GM21786 (cell line): Measurements from ENCODE around the gene HECTD1.
"Not testable (repeated sequence)": the region's sequence is repeated elsewhere in the genome, so short reads cannot be mapped to it uniquely, and the experiment has no call there.

Source experiments
- ATAC-seq: cut with Tn5 transposase; IDR thresholded peaks from one replicate; pipeline ENCODE4 v1.9.1; 2021; ENCODE audit not compliant: unreplicated experiment

Gene HECTD1

GRCh38 chr14:31096255-31096654, 111.3 kb downstream of the HECTD1 start:
- no peak for ATAC-seq

- ATAC-seq = not testable (repeated sequence)
These were observed 111.8 kb downstream of the HECTD1 start for GRCh38 chr14:31095817-31096216.

DNA sequence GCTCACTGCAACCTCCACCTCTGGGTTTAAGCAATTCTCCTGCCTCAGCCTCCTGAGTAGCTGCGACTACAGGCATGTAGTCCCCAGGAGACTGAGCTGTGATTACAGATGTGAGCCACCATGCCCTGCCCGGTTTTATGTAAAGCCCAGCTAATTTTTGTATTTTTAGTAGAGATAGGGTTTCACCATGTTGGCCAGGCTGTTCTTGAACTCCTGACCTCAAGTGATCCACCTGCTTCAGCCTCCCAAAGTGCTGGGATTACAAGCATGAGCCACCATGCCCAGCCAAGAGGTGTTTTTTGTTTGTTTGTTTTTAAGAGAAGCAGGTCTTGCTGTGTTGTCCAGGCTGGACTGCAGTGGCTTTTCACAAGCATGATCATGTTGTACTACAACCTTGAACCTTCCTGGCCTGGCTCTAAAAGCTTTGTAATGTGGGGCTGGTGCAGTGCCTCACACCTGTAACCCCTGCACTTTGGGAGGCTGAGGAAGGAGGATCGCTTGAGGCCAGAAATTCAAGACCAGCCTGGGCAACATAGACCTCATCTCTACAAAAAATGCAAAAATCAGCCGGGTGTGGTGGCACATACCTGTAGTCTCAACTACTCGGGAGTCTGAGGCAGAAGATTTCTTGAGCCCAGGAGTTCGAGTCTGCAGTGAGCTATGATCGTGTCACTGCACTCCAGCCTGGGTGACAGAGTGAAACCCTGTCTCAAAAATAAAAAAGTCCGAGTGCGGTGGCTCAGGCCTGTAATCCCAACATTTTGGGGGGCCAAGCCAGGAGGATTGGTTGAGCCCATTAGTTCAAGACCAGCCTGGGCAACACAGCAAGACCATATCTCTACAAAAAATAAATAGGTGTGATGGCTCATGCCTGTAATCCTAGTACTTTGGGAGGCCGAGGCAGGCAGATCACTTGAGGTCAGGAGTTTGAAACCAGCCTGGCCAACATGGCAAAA, 113.4 kb downstream of the HECTD1 start:
- ATAC-seq = not testable (repeated sequence)

- no peak for ATAC-seq
These were observed 115.4 kb downstream of the HECTD1 start for GRCh38 chr14:31092160-31092708.

DNA sequence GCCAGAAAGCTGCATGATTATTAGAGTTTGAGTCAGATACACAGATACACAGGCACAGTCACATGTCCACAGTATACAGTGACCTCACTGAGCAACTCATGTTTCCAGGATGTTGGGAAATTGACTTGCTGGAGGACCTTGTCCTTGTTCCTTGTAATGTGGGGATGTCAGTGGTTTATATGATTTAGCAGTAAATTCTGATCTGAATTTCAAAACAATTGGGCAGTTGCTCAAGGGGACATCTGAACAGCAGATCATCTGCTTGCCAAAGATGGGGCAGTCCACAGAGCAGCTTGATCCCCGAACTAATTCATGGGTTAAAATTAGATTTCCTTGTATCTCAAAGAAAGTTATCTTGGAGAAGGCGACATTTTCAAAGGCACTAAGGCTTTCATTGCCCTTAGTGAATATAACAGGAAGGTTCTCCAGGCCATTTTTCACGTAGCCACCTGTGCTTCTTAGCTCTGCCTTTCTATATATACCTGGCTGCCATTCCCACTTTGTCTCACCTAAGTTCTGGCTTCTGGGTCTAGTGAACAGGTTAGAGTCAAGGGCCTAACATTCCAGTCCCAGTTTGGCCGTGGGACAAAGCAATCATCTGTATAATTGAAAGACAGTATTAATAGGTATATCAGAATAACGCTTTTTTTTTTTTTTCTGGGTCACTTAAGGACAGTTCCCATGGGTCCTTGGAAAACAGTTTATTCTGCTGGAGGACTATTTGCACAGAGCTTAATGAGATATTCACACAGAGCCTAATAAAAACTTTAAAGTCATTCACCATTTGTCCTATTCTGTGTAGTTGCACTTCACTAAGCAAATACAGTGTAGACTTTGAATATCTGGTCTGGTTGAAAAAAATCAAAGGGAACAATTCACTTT, 116.5 kb downstream of the HECTD1 start:
- no peak for ATAC-seq

GRCh38 chr14:31086466-31086865, 121.1 kb downstream of the HECTD1 start:
- not testable (repeated sequence) for ATAC-seq

- no peak for ATAC-seq
These were observed 122.6 kb downstream of the HECTD1 start for GRCh38 chr14:31085027-31085426.

GRCh38 chr14:31084385-31084784, 123.2 kb downstream of the HECTD1 start:
- peak; percentile 80 for ATAC-seq

DNA sequence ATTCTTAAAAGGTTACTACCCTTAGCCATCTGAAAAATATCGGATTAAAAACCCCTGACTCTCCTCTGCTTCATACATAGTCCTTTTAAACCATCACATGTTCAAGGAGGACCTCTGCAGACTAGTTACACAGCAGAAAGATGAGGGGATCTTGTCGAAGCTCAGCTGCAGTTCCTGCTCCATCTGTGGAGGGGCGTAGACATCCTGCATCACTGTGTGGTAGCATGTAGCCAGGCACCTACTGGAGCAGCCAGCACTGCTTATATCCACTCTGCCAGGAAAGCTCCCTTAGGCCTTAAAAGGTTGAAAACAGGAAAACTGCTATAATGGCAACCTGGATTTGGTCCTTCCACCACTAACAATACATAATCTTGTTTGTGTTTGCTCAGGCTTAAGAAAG, 123.8 kb downstream of the HECTD1 start:
- ATAC-seq = no peak

DNA sequence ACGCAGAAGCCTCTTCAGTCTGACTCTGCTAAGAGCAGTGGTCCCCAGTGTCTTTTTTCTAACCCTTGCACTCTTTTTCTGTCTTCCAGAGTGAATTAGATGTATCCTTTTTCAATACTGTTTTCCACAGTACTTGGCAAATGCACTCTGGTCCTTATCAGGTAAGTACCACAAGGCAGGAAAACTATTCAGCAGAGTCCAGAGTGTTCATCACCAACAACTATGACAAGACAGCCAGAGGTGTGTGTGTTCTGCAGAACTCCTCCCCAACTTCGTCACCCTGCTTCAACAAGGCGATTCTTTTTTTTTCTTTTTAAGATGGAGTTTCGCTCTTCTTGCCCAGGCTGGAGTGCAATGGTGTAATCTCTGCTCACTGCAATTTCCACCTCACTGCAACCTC, 127.1 kb downstream of the HECTD1 start:
- ATAC-seq = no peak

DNA sequence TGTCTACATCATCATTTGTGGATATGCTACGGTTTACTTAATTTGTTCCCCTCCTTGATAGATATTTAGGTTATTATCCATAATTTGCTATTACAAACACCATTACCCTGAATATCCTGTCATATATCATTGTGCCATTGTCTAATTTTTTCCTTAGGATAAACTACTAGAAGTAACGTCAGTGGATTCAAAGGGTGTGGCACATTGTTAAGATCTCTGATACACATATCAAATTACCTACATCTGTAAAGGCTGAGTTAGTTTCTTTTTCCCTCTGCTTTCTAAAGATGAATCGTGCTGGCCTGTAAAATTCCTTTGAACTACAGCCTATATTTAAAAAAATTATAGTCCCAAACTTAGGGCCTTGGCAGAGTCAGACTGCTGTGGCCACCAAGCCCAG, 127.5 kb downstream of the HECTD1 start:
- no peak for ATAC-seq

DNA sequence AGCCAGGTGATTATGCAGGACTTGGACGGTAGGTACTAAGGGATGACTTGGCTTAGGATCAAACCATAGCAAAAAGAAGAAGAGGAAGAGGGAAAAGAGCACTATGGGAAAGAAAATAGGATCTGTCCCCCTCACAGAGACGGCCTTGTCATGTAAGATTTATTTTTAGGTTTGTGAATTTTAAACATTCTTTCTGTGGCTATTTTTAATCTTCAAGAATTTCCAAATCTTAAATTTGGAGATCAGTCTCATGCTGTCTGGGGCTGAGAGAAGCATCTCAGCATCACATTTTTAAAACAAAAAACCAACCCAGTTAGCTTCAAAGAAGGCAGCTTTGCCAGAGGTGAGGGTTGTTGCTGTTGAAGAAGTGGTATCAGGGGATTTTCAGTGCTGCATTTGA, 128.8 kb downstream of the HECTD1 start:
- no peak for ATAC-seq

GRCh38 chr14:31075144-31075543, 132.4 kb downstream of the HECTD1 start:
- no peak for ATAC-seq

DNA sequence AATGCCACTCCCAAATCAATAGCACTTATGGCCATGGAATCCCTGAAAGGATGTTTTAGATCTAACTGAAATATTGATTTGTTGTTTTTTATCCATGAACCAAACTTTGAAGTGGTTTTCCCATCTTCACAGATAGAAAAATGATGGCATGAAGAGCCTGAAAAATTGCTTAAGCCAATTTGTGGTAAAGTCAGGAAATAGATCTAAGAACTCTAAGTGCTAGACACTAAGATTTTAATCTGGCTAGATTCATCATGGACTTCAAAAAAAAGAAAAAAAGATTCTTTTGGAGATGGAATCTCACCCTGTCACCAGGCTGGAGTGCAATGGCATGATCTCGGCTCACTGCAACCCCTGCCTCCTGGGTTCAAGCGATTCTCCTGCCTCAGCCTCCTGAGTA, 136.4 kb downstream of the HECTD1 start:
- ATAC-seq = no peak

DNA sequence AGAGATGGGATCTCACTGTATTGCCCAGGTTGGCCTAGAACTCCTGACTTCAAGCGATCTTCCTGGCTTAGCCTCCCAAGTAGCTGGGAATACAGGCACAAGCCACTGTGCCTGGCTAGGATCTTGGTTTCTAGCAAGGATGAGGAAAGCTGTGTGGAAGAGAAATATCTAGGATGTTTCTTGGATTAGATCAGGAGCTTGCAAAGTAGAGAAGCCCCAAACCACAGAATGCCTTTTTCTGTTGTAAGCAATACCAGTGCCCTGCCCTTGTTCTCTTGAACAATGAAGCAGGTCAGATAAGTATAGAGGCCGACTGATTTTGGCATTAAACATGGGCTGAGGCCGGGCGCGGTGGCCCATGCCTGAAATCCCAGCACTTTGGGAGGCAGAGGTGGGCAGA, 137.2 kb downstream of the HECTD1 start:
- ATAC-seq = no peak

GRCh38 chr14:31069343-31069742, 138.2 kb downstream of the HECTD1 start:
- no peak for ATAC-seq

DNA sequence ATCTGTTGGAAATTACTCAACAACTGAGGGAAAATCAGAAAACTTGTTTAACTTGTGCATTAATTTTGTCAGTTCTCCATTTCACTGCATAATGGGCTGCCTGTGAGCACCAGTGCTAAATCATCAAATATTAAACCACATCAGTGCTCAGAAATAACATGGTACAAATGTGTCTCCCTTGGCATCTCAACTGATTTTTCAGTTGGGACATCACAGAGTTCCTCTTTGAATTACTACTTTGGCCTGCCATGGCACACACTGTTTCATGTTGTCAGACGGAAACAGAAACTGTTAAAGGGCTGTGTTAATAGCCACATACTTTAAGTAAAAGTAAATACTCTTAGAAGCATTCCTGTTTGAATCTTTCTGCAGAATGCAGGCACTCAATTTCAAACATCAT, 139.4 kb downstream of the HECTD1 start:
- no peak for ATAC-seq

DNA sequence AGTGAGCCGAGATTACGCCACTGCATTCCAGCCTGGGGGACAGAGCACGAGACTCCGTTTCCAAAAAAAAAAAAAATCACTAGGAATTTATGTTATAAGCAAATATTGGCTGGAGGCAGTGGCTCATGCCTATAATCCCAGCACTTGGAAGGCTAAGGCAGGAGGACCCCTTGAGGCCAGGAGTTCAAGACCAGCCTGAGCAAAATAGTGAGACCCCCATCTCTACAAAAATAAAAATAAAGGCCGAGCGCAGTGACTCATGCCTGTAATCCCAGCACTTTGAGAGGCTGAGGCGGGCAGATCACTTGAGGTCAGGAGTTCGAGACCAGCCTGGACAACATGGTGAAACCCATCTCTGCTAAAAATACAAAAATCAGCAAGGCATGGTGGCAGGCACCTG, 144.7 kb downstream of the HECTD1 start:
- ATAC-seq = not testable (repeated sequence)

DNA sequence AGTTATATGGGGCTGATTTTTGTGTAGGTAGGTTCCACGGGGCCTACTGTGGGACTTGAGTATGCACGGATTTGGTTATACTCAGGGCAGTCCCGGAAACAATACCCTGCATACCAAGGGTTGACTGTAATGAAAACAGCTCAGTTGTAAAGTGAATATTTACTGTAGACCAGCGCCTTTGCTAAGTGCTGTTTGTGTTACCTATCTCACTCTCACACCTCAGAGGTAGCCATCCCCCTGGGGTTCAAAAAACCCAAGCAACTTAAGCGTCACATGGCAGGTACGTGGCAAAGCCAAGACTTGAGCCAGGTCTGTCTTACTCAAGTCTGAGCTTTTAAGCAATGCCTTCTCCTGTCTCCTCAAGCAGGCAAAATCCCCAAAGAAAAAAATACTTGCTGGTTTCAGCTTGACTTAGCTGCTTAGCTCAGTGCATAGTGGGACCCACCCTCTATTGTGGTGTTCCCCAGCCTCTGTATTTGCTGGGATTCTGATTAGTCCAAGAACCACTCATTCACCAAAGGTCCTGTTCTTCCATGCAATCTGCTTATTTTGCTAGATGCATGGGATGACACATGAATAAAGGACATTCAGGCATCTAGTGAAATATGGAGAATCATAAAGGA, 147.2 kb downstream of the HECTD1 start:
- ATAC-seq = no peak

DNA sequence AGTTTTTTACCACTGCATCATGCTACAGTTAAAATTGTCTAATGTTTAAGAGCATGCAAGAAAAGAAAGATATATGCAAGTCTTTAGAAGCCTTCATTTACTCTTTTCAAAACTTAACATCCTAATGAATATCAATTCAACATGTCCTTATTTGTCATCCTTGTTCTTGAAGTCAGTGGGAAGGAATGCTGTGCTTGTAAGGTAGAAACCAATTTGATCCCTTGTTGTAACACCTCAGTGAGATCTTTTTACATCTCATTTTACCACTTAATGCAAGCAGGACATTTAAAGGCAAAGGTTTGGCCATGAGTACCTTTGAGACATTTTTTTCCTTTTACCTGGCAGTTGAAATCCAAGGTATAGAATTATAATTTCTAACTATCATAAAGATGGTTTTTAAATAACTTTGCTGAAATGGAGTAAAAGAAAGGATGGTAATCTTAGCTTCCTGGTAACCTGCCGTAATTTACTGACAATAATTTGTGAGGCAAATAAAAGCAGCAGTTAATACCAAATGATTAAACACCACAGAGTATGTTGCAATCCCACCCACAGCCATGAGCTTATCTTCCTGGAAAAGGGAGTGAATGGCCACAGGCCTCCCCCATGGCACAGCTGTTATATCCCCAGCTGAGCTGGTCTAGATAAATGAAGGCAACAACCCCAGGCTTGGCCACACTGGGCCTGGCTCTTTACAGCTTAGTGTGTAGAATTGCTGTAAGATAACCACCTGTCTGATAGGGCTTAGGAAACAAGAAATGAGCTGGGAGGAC, 148.3 kb downstream of the HECTD1 start:
- ATAC-seq = no peak
